HG02885 (cell line): Measurements from ENCODE around the gene PEPD.
"Not testable (repeated sequence)": the region's sequence is repeated elsewhere in the genome, so short reads cannot be mapped to it uniquely, and the experiment has no call there.

Experiments used
- ATAC-seq: cut with Tn5 transposase; IDR thresholded peaks from one replicate; pipeline ENCODE4 v1.9.1; 2021; ENCODE audit warnings: mild to moderate bottlenecking; ENCODE audit not compliant: unreplicated experiment, poor library complexity

PEPD gene

DNA sequence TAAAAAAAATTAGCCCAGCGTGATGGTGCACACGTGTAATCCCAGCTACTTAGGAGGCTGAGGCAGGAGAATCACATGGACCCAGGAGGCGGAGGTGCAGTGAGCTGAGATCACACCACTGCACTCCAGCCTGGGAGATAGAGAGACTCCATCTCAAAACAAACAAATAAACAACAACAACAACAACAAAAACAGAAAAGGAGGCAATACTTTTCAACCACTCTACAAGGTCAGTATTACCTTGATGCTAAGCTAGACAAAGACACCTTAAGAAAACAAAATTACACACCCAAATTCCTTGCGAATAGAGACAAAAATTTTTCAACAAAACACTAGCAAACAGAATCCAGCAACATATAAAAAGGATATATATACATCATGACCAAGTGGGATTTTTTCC lies 39.7 kb downstream of the PEPD start:
- no peak for ATAC-seq

DNA sequence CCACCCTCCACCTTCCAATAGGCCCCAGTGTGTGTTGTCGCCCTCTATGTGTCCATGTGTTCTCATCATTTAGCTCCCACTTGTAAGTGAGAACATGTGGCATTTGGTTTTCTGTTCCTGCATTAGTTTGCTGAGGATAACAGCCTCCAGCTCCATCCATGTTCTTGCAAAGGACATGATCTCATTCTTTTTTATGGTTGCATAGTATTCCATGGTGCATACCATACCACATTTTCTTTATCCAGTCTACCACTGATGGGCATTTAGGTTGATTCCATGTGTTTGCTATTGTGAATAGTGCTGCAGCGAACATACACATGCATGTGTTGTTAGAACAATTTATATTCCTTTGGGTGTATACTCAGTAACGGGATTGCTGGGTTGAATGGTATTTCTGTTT lies 42.0 kb downstream of the PEPD start:
- ATAC-seq: not testable (repeated sequence)

DNA sequence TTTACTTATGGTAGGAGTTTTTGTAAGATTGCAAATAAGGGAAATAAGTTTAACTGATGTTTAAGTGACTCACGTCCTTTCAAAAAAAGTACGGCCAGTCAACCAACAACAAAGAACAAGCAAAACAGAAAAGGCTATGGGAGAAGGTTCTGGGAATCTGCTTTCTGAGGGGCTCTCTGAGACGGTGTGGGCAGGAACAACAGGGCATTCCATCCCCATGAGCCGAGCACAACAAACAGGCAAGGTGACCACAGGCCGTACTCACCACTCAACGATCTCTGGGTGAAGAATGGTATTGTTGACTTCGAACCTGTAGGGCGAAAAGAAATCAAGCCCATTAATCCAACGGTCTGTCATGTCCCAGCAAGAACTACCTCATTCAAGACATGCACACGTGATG lies 43.8 kb downstream of the PEPD start:
- ATAC-seq: no peak

DNA sequence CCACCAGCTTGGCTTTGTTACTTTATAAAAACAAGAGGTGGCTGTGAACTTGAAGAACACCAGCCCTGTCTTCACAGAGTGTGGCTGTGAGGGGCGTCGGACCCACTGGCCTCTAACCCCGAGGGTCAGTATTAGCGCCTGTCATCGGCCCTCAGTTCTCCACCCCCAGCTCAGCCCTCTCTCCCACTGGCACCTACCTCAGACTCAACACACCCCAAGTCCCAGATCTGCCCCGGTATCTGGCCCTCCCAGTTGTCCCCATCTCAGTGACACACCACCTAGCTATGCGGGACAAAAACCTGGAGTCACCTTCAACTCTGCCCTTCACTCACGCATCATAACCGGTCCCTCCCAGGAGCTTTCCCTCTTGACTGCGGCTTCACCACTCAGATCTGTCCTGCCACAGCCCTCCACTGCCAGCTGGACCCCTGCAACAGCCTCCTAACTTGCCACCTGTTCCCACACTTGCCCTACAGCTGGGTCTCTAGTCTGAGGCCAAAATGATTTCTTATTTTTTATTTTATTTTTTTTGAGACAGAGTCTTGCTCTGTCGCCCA lies 45.4 kb downstream of the PEPD start:
- ATAC-seq: no peak

DNA sequence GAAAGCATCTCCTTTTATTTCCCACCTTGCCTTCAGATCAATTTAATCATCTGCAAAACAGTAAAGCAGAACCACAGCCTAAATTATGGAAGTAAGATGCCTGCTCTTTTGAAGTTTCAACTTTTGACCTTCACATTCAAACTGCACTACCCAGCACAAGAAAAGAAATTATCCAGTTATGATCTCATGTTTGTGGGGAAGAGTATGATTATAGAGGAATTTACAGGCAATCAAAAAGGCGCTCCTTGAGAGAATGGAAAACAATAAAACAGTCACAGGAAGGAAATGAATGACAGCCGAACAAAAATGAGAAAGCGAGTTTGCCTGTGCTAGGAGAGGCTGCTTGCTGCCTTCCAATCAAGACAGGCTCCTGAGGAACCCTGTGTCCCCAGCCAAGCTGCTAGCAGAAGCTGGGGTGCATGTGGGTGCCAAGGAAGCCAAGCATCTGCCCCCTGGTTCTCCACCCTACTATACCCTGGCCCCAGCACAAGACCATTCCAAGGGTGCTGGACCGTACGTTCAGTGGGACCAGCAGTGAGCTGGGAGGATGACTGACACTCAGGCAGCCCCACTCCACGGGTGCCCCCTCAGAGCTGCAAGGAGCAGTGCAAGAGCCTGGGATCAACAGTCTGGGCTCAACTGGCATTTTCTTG lies 47.8 kb downstream of the PEPD start:
- ATAC-seq: no peak

DNA sequence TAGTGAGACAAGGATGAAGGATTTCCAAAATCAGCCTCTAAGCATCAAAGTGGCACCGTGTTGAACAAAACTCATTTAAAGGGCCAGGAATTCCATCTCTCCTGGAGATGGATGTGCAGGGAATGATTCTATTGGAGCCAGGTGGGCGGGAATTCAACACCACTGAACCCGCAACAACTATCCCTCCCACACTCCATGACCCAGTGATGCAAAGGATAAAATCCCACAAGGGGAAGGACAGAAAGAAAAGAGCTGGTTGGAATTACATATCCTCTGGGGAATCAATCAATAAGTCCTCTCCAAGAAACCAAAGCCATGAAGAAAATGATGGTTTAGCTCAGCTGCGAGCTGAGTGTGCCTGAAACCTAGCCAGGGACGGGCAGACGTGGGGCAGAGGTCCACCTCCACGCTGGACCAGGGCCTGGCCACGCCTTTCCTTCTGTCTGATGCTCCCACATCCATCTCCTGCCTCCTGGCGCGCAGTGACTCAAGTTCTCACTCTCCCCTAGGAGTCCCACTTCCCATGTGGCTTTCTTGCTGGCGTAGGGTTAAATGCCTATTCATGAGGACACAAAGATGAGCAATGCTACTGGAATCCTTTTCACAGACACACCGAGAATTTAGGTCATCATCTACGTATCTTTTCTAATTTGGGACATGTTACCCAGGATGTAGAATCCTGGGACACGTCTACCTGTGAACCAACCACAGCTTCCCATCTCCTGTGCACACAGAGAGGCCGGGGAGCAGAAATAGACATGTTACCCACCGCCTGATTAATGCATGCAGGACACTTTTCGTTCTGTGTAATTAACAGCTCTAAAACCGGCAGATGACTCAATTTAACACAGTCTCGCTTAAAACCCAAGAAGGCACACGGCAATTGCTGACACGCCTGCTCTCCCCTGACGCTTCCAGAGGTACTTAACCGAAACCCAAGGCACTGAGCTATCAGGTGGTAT lies 48.6 kb downstream of the PEPD start:
- ATAC-seq: no peak

DNA sequence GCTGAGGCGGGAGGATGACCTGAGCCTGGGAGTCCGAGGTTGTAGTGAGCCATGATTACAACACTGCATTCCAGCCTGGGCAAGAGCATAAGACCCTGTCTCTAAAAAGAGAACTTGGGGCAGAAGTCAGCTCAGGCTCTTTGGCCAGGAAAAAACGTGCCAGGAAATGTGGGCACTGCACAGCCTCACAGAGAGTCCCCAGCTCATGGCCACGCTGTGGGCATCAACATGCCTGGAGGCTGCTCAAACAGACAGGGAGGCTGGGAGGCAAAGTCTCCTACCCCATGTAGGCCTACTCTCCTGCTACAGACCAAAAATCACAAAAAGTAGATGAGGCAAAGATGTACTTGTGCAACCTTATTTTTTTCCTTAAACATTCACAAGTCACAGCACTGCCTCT lies 49.4 kb downstream of the PEPD start:
- ATAC-seq: no peak

DNA sequence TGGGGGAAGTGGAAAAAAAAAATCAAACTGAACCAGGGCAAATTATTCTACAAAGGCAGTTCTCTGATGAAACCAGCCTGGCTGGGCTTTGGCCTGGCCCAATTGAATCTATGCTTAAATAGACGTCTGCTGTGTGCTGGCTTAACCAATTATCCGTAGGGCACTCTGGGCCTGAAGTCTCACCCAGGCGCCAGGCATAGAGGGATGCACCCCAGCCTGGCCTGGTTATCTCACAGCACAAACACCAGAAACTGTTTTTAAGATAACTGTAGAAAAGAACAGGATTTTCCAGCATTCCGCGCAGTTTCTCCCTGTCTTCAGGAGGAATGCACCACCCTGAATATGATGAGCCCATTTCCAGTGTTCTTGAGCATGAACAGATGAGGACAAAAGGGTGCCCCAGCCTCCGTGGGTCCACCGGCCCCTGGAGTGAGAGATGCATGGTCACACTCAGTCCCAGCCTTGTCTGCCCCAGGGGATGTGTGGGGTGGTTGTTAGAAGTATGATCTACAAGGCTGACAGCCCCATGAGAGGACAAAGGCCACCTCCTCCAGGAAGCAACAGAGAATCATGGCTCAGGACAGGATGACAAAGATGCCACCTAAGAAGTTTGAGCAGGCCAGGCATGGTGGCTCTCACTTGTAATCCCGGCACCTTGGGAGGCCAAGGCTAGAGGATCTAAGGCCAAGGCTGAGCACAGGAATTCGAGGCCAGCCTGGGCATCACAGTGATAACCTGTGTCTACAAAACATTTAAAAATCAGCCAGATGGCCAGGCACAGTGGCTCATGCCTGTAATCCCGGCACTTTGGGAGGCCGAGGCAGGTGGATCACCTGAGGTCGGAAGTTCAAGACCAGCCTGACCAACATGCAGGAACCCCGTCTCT lies 50.2 kb downstream of the PEPD start:
- no peak for ATAC-seq

DNA sequence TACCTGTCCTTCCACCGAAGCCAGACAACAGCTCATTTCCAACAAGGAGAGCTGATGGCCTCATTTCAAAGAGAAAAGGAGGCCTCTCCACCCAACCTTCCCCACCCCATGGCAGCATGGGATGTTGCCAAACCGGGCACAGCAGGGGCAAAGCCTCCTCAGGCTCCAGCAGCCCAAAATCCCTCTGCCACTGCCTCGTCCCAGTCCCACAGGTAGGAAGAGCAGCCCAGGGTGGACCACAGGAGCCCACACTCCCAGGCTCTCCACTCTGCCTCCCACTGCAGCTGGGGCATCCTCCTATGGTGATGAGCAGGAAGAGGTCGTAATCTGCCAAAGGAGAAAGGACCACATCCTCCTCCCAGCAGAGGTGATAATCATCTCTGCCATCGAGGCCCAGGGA lies 50.9 kb downstream of the PEPD start:
- ATAC-seq: no peak

DNA sequence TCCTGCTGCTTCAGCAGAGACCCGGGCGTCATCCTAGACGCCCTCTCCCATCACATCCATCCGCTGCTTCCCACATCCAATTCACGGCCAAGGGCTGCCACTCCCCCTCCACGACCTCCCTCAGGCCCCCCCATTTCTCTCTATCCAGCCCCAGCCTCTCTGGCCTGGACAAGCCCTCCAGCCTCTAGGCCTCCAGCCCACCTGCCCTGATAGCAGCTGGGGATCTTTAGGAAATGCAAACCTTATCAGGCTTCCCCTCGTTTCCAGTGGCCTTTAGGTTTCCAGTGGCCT lies 51.6 kb downstream of the PEPD start:
- ATAC-seq: no peak

DNA sequence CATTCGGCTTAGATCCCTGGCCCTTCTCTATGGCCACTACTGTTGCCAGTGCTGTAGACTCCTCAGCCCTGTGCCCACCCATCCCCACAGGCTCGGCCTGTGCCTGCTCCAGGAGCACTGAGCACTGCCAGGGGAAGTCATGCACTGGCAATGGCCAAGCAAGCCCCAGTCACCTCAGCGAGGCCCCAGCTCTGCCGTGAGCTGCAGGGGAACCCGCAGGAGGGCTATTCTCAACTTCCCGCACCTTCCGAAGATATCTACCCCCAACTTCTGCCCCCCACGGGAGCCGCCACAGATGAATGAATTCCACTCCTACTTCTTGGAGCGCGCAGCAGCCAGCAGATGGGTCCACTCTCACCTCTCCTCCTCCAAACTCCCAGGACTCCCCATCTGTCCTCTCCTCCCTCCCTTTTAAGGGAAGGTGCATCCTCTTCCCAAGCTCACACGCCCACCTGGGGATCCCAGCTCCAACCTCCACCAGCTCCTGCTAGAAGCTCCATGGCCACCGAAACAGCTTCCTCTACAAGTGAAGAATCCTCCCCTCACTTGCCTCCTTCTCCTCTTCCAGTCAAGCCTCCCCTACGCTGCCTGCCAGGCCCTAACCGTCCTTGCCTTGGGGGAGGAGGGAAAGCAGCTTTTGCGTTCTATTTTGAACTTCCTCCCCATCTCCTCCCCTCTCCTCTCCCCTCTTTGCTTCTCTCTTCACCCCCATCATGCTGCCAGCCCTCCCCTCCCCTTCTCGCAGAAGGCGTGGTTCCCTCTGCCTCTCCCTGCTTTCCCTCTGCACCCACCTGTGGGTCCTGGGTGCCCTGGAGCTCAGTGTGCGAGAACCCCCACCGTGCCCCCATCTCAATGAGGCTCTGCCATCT lies 52.2 kb downstream of the PEPD start:
- no peak for ATAC-seq

DNA sequence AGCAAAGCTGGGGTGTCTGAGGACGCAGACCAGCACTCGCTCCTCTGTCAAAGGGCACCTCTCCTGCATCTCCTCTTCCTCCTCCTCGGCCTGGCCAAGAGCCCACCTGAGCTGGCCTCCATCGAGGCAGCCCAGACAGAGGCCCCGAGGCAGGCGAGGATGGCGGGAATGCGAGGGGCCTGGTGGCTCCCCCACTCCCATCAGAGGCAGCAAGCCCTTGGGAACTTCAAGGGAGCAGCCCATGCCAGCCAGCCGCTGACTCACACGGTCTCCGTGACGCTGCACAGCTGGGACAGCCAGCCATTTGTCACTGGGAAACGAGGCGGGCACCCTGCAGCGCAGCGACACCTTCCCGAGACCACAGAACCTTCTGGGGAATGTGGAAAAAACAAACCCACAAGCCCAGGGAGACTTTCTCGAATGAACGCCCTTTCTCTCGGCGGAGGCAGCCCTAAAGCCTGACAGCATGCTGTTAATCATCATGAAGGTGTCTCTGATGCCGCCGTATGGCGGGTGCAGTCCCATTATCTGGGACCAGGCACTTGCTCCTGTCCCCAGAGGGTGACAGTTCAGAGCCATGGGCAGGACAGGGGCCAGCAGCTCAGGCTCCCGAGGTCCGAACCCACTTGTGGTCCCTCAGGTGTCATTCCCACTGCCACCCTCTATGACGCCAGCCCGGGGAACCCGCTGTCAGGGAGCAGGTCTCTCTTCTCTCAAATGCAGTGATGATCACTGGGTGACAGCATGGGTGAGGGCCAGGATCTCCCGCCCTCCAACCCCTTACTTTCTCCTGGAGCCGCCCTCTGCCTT lies 53.0 kb downstream of the PEPD start:
- ATAC-seq: no peak

DNA sequence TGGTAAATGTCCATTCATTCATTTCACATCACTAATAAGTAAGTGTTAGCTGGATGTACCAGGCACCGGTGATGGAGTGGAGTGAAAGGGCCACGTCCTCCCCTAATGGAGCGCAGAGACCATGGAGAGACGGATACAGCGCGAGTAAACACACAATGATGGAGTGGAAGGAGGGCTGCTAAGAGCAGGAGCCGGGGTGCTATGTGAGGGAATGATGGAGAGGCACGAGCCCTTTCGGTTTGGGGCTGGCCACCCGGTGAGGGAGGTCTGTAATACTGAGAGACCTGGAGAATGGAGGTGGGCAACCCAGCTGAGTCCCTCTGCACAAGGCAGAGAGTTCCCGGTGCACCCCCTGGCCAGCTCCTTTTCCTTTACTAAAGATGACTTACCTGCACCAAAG lies 53.7 kb downstream of the PEPD start:
- ATAC-seq: no peak

DNA sequence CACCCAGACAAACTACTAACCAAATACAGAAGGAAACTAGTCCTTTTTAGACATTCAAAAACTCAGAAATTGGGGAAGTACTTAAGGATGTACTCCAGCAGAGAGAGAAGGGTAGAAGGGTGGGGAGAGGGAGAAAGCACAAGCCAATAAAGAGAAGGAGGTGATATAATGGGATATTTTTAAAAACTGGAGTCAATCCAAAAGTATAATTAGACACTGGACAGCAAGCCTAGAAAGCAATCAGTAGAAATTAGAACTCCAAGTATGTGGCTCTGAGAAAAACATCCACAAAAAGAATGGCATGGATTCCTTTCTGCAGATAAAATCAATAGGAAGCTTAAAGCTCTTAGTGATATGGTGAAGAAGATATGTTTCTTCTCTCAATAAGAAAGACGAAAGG lies 55.8 kb downstream of the PEPD start:
- no peak for ATAC-seq

DNA sequence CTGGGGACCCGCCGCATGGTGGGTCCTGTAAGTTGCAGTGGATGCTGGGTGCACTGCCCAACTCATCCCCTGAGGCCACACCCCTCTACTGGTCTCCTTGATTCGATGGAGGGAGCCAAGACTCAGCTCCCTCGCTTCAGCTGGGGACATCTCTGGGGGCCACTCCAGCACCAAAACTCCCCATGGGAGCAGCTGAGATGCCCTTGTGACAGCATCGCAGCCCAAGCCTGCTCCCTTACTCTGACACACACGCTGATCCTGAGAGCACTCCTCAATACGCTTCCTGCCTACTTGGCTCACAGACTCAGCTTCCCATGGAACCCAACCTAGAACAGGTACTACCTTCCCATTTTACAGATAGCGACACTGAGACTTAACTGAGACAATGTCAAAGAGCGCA lies 56.2 kb downstream of the PEPD start:
- no peak for ATAC-seq

DNA sequence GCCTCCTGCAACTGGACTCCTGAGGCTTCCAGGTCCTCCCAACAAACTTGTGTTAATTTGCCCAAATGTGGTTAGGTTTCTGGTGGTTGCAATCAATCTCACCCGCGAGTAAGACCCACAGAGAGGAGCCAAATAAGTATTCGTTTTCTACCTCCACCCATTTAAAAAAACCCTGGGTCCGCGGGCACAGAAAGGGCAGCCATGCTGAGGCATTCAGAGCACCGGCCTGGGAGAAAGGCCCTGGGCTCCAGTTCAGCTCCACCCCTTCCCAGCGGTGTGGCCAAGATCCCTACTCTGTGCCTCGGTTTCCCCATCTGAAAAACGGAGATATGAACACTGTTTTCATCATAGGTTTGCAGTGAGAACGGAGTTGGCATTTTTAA lies 56.9 kb downstream of the PEPD start:
- no peak for ATAC-seq

DNA sequence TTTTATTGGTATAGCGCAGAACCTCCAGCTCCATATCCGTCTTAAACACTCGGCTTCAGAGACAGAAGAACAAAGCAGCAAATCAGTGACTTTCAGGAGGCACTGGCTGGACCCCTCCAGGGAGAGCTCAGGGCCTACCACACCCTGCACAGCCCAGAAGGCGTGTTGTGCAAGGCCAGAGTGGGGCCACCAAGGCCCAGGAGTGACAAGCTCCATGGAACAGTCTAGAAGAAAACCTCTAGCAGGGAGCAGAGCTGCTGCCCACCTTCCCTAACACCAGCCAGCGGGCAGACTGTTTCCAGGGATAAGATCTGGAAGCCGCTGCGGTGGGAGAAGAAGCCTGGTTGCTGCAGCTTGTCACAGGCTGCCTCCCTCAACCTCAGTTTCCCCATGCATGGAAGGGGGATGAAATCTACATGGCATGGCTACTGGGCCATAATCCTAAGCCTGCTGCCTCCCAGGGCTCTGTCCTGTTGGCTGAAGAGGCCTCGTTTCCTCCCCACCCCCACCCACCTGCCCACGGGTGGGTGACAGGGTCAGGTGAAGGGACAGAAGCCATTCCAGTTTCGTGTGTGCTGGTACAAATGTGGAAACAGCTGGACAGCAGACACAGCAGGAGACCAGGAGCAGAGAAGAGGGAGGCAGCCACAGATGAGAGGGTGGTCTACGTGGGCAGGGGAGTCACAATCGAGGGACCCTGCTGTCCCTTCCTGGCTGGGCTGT lies 57.4 kb downstream of the PEPD start:
- ATAC-seq: no peak

DNA sequence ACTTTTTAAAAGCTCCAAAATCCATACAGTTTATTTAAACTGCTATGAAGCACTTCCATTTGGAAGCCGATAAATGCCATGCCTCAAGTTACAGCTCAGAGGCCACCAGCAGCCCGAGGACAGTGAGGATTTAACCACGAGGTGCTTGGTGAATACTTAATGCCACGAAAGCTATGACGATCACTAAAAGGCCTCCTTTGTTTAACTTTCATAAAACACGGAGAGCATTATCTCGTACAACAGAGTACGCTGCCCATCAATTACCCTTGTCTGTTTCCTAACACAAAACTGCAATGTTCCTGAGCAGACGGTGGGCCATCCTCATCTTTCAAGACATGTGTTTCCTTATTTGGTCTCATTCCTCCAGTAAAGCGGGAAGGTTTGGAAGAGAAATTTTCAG lies 58.4 kb downstream of the PEPD start:
- ATAC-seq: no peak
